ENCODE data around the gene RAB3GAP1.

Gene RAB3GAP1

DNA sequence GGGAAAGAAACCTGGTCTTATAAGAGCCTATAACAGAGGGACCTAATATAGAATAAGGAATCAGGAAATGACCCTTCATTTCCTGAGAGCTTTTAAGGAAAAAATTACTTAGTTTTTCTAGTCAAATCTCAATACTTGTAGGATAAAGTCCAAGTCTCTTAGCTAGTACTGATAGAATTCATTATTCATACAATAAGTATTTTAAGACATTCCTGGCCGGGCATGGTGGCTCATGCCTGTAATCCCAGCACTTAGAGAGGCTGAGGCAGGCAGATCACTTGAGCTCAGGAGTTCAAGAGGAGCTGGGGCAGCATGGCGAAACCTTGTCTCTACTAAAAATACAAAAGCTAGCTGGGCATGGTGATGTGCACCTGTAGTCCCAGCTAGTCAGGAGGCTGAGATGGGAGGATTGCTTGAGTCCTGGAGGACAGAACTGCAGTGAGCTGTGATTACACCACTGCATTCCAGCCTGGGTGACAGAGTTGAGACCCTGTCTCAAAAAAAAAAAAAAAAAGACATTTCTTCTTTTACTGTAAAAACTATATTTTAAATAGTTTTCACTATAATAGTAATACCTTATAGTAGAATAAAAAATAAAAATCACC lies 3.2 kb downstream of the RAB3GAP1 start:
- DNase-seq (ENCODE audit: insufficient read length, low spot score) (no peak), FAIRE-seq (no peak)
- TF ChIP-seq, protein P1, sequence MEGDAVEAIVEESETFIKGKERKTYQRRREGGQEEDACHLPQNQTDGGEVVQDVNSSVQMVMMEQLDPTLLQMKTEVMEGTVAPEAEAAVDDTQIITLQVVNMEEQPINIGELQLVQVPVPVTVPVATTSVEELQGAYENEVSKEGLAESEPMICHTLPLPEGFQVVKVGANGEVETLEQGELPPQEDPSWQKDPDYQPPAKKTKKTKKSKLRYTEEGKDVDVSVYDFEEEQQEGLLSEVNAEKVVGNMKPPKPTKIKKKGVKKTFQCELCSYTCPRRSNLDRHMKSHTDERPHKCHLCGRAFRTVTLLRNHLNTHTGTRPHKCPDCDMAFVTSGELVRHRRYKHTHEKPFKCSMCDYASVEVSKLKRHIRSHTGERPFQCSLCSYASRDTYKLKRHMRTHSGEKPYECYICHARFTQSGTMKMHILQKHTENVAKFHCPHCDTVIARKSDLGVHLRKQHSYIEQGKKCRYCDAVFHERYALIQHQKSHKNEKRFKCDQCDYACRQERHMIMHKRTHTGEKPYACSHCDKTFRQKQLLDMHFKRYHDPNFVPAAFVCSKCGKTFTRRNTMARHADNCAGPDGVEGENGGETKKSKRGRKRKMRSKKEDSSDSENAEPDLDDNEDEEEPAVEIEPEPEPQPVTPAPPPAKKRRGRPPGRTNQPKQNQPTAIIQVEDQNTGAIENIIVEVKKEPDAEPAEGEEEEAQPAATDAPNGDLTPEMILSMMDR (IDR thresholded peaks at IDR 0.05; ENCODE audit: insufficient read depth, missing control alignments): no peak

DNA sequence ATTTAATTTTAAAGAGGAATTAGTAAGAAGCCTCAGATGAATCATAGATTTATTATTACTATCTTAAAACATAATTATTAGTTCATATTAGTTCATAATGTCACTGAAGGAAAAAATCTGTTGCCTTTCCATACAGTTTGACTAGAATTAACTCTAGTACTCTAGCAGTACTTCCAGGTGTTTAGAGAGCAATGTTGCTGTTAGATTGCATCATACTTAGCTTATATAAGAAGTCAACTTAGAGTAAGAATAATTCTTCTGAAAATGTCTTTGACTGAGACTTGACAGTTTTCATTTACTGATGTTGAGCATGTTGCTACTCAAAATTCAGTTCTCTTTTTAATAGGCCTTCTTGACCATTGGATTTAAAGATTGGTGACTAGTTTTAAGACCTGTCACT lies 4.7 kb downstream of the RAB3GAP1 start:
- TF ChIP-seq, protein P1 (IDR thresholded peaks at IDR 0.05; ENCODE audit: insufficient read depth, missing control alignments): no peak
- DNase-seq (ENCODE audit: insufficient read length, low spot score) (no peak), FAIRE-seq (peak; percentile 38)

DNA sequence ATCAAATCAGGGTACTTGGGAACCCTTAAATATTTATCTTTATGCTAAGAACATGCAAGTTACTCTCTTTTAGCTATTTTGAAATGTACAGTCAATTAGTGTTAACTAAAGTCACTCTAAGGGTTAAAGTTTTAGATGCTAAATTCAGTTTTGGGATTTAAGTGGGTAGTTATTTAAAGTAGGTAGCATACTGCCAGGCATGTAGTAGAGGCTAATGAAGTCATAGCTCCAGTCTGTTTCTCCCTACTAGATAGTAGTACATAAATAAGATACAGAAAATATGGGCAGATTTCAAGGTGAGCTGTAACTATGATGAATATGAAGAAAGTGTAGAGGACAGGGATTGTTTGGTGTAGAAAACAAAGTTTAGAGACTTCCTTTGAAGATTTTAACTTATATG lies 7.5 kb downstream of the RAB3GAP1 start:
- no peak for DNase-seq (ENCODE audit: insufficient read length, low spot score)
- TF ChIP-seq, protein P1 (IDR thresholded peaks at IDR 0.05; ENCODE audit: insufficient read depth, missing control alignments): no peak
- FAIRE-seq: no peak

DNA sequence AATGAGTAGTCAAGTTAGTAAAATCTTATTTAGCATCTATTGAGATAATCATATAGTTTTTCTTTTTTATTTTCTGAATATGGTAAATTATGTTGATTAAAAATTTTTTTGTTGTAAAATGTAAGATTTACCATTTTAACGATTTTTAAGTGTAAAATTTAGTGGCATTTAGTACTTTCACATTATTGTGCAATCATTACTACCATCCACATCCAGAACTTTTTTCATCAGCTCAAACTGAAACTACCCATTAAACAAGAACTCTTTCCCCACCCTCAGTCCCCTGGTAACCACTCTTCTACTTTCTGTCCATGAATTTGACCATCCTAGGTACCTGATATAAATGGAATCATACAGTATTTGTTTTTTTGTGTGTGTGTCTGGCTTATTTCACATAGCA lies 11.1 kb downstream of the RAB3GAP1 start:
- DNase-seq (ENCODE audit: insufficient read length, low spot score): no peak
- FAIRE-seq: no peak
- TF ChIP-seq, protein P1 (IDR thresholded peaks at IDR 0.05; ENCODE audit: insufficient read depth, missing control alignments): no peak

DNA sequence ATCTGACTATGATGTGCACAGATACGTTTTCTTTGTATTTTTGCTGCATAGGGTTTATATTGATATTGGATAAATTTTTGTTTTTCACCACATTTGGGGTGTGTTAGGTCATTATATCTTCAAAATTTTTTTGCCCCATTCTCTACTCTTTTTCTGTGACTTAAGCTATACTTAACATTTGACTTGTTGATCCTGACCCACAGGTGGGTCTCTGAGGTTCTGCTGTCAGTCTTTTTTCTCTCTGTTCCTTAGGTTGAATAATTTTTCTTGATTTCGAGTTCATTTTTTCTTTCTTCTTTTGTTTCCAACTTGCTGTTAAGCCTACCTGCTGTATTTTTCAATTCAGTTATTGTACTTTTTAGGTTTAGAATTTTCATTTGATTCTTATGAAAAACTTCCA lies 12.1 kb downstream of the RAB3GAP1 start:
- TF ChIP-seq, protein P1 (IDR thresholded peaks at IDR 0.05; ENCODE audit: insufficient read depth, missing control alignments): no peak
- FAIRE-seq: no peak

DNA sequence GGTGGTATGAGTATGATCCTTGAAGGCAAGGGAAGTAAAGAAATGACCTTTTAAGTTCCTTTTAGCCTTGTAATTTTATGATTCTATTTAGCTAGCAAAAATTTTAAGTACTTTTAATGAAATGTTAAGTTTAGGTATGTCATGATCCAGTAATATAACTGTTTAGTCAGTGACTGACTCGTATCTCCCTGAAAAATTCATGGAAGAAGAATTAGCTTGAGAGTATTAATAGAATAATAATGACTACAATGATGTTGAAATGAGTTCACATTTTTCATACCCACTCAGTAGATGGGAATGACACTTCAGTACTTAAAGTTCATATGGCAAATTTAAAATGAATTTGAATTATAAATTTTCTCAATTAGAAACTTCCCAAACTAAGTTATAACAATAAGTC lies 14.6 kb downstream of the RAB3GAP1 start:
- no peak for FAIRE-seq
- no peak for DNase-seq (ENCODE audit: insufficient read length, low spot score)
- TF ChIP-seq, protein P1 (IDR thresholded peaks at IDR 0.05; ENCODE audit: insufficient read depth, missing control alignments): no peak

More for the DNA sequence above, 12.1 kb downstream of the RAB3GAP1 start:
- no peak for DNase-seq (ENCODE audit: insufficient read length, low spot score)

DNA sequence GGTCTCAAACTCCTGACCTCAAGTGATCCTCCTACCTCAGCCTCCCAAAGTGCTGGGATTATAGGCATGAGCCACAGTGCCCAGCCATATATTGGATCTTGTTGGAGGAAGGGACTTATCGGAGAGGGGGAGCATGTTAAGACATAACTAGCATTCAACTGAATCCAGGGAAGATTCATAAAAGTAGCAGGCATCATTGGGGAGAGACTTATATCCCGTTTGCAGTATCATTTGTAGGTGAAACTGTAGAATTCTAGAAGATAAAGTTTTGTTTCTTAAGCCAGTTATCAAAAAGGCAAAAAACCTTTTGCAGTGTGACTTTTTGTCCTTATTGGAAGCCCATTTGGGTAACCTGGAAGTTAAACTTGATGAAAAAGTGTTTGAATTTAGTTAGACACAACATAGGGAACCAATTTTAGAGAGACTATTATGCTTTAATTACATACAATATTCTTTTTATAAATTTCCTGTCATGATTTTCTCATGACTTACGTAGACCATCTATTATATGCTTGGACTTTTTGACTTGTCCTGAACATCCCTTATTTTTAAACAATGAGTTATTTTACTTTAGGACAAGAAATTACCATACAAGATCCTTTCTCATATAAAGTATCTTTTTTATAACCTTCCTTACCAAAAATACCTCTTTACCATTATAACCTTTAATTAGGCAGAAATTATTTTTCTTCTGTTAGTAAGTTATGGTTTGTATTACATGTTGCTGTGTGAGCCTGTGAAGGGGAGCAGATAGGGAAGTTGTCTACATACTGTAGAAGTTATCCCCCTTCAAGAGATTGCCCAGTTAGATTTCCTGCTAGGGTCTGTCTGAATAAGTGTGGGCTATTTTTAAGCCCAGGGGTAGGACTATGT lies 20.3 kb downstream of the RAB3GAP1 start:
- TF ChIP-seq, protein P1 (IDR thresholded peaks at IDR 0.05; ENCODE audit: insufficient read depth, missing control alignments): no peak
- FAIRE-seq (no peak), DNase-seq (ENCODE audit: insufficient read length, low spot score) (no peak)

All from D721Med (cell line).